ENCODE measurements around the gene IFRD2. TPM values are rescaled to one million over a fixed set of nuclear protein-coding genes. Genes with fewer than 3 reads are reported as not detected.
"Not testable (repeated sequence)": the region's sequence is repeated elsewhere in the genome, so short reads cannot be mapped to it uniquely, and the experiment has no call there.

IFRD2 gene
- total RNA-seq, 3 donors from 2014 or later, result 50.4 to 82.3 (median 72.7) TPM

GRCh38 chr3:50263478-50264382 is 28.5 kb downstream of the IFRD2 start:
- Histone ChIP-seq H3K9me3 (no peaks in the 10 kb centered on the region), H3K36me3 (no peaks in the 10 kb centered on the region), H3K4me1 (peaks cover 23 to 44% of the 10 kb centered on the region in 2 donors), H3K4me3 (peak overlapping the region in 1 of 3 donors; percentile 7), H3K27ac (peak overlapping the region; percentile 94 to 100), H3K27me3 (no peaks in the 10 kb centered on the region)
- DNase-seq (ENCODE audit: low spot score in 2 of 2), result no peak
- TF ChIP-seq CTCF (IDR thresholded peaks at IDR 0.05) (no peak), POLR2A (IDR thresholded peaks at IDR 0.05) (no peak), POLR2AphosphoS5 (IDR thresholded peaks at IDR 0.05) (no peak)
- intact Hi-C loops (cut with DNase I; ENCODE audit: low total_unique reads), result no loop called here

- Histone ChIP-seq H3K9me3 (no peaks in the 10 kb centered on the region), H3K36me3 (no peaks in the 10 kb centered on the region), H3K27me3 (no peaks in the 10 kb centered on the region), H3K4me3 (no peak overlapping the region), H3K4me1 (peaks cover 17 to 37% of the 10 kb centered on the region in 2 donors), H3K27ac (peak overlapping the region; percentile 21 to 100)
- intact Hi-C loops (cut with DNase I; ENCODE audit: low total_unique reads), result no loop called here
- TF ChIP-seq POLR2AphosphoS5 (IDR thresholded peaks at IDR 0.05) (no peak), POLR2A (IDR thresholded peaks at IDR 0.05) (no peak), CTCF (IDR thresholded peaks at IDR 0.05) (no peak)
- DNase-seq (ENCODE audit: low spot score in 2 of 2), result no peak
Measured at GRCh38 chr3:50262778-50263177, 29.5 kb downstream of the IFRD2 start.

GRCh38 chr3:50262200-50262599 is 30.0 kb downstream of the IFRD2 start:
- H3K36me3 ChIP-seq; DNase-seq (ENCODE audit: low spot score in 2 of 2); H3K9me3 ChIP-seq; intact Hi-C loops (cut with DNase I; ENCODE audit: low total_unique reads); H3K27me3 ChIP-seq; H3K4me3 ChIP-seq: not testable (repeated sequence)
- Histone ChIP-seq H3K27ac (peak overlapping the region; percentile 97 to 100), H3K4me1 (peaks cover 17 to 32% of the 10 kb centered on the region in 2 donors)

- H3K27me3 ChIP-seq, result no peaks in the 10 kb centered on the region
- H3K4me1 ChIP-seq, result peaks cover 17 to 32% of the 10 kb centered on the region in 2 donors
- H3K36me3 ChIP-seq, result no peaks in the 10 kb centered on the region
- TF ChIP-seq POLR2A (IDR thresholded peaks at IDR 0.05), result no peak
- no peak for TF ChIP-seq POLR2AphosphoS5 (IDR thresholded peaks at IDR 0.05)
- no peak for TF ChIP-seq CTCF (IDR thresholded peaks at IDR 0.05)
- no peak for DNase-seq (ENCODE audit: low spot score in 2 of 2)
- no peaks in the 10 kb centered on the region for H3K9me3 ChIP-seq
- intact Hi-C loops (cut with DNase I; ENCODE audit: low total_unique reads), result no loop called here
- peak overlapping the region in 1 of 3 donors; percentile 71 for H3K4me3 ChIP-seq
- H3K27ac ChIP-seq, result peak overlapping the region; percentile 97 to 100
Measured at GRCh38 chr3:50261505-50261904, 30.7 kb downstream of the IFRD2 start.

GRCh38 chr3:50260942-50261441 is 31.2 kb downstream of the IFRD2 start:
- Histone ChIP-seq H3K4me1 (peaks cover 17 to 27% of the 10 kb centered on the region in 2 donors), H3K4me3 (peak overlapping the region; percentile 66 to 71 (median 71)), H3K9me3 (no peaks in the 10 kb centered on the region), H3K36me3 (no peaks in the 10 kb centered on the region), H3K27me3 (no peaks in the 10 kb centered on the region), H3K27ac (peak overlapping the region; percentile 97 to 100)
- intact Hi-C loops (cut with DNase I; ENCODE audit: low total_unique reads), result no loop called here
- DNase-seq (ENCODE audit: low spot score in 2 of 2), result no peak
- TF ChIP-seq POLR2A (IDR thresholded peaks at IDR 0.05) (no peak), POLR2AphosphoS5 (IDR thresholded peaks at IDR 0.05) (no peak), CTCF (IDR thresholded peaks at IDR 0.05) (no peak)
